IPS-18c (cell line): ENCODE data around the gene ERO1B.
"Not testable (repeated sequence)": the region's sequence is repeated elsewhere in the genome, so short reads cannot be mapped to it uniquely, and the experiment has no call there.

Source experiments
- H3K4me3 ChIP-seq: 2 replicates; pipeline ENCODE4 v1.7.0; 2013; ENCODE audit warnings: low read depth, mild to moderate bottlenecking, low read length, moderate library complexity; ENCODE audit not compliant: insufficient read depth
- H3K9me3 ChIP-seq: one replicate; pipeline ENCODE4 v1.6.1; 2013; ENCODE audit warnings: mild to moderate bottlenecking, low read length, moderate library complexity; ENCODE audit not compliant: control insufficient read depth, insufficient read depth

ERO1B gene

GRCh38 chr1:236214761-236215160, 67.0 kb downstream of the ERO1B start:
- Histone ChIP-seq H3K9me3 (no peaks in the 10 kb centered on the region), H3K4me3 (no peak overlapping the region)

GRCh38 chr1:236213534-236213933, 68.2 kb downstream of the ERO1B start:
- Histone ChIP-seq H3K9me3 (no peaks in the 10 kb centered on the region), H3K4me3 (no peak overlapping the region)

GRCh38 chr1:236211815-236212214, 69.9 kb downstream of the ERO1B start:
- Histone ChIP-seq H3K9me3 (no peaks in the 10 kb centered on the region), H3K4me3 (no peak overlapping the region)

GRCh38 chr1:236209713-236210112, 72.0 kb downstream of the ERO1B start:
- Histone ChIP-seq H3K9me3 (no peaks in the 10 kb centered on the region), H3K4me3 (no peak overlapping the region)

- Histone ChIP-seq H3K4me3 (no peak overlapping the region), H3K9me3 (no peaks in the 10 kb centered on the region)
These were observed 72.6 kb downstream of the ERO1B start for GRCh38 chr1:236209185-236209584.

- Histone ChIP-seq H3K4me3 (no peak overlapping the region), H3K9me3 (no peaks in the 10 kb centered on the region)
These were observed 74.2 kb downstream of the ERO1B start for GRCh38 chr1:236207569-236207968.

- Histone ChIP-seq H3K4me3 (no peak overlapping the region), H3K9me3 (no peaks in the 10 kb centered on the region)
These were observed 74.6 kb downstream of the ERO1B start for GRCh38 chr1:236207121-236207520.

GRCh38 chr1:236206548-236206947, 75.2 kb downstream of the ERO1B start:
- no peak overlapping the region for H3K4me3 ChIP-seq
- H3K9me3 ChIP-seq = no peaks in the 10 kb centered on the region

- peaks cover 5% of the 10 kb centered on the region for H3K9me3 ChIP-seq
- H3K4me3 ChIP-seq = no peak overlapping the region
These were observed 77.1 kb downstream of the ERO1B start for GRCh38 chr1:236204656-236205055.

- Histone ChIP-seq H3K4me3 (no peak overlapping the region), H3K9me3 (peaks cover 5% of the 10 kb centered on the region)
These were observed 77.7 kb downstream of the ERO1B start for GRCh38 chr1:236204039-236204438.

GRCh38 chr1:236201786-236202185, 80.0 kb downstream of the ERO1B start:
- H3K4me3 ChIP-seq = no peak overlapping the region
- H3K9me3 ChIP-seq = peaks cover 5% of the 10 kb centered on the region

- H3K4me3 ChIP-seq = no peak overlapping the region
- H3K9me3 ChIP-seq = peaks cover 5% of the 10 kb centered on the region
These were observed 80.8 kb downstream of the ERO1B start for GRCh38 chr1:236200925-236201324.

GRCh38 chr1:236193184-236193583, 88.6 kb downstream of the ERO1B start:
- no peaks in the 10 kb centered on the region for H3K9me3 ChIP-seq
- no peak overlapping the region for H3K4me3 ChIP-seq

- H3K4me3 ChIP-seq = not testable (repeated sequence)
These were observed 93.7 kb downstream of the ERO1B start for GRCh38 chr1:236188084-236188483.

GRCh38 chr1:236186471-236186870, 95.3 kb downstream of the ERO1B start:
- not testable (repeated sequence) for H3K4me3 ChIP-seq, H3K9me3 ChIP-seq

More at GRCh38 chr1:236188084-236188483, 93.7 kb downstream of the ERO1B start:
- not testable (repeated sequence) for H3K9me3 ChIP-seq

- Histone ChIP-seq H3K9me3 (no peaks in the 10 kb centered on the region), H3K4me3 (no peak overlapping the region)
These were observed 96.1 kb downstream of the ERO1B start for GRCh38 chr1:236185687-236186086.

GRCh38 chr1:236181059-236181458, 100.7 kb downstream of the ERO1B start:
- H3K9me3 ChIP-seq = no peaks in the 10 kb centered on the region
- H3K4me3 ChIP-seq = no peak overlapping the region

- Histone ChIP-seq H3K4me3 (no peak overlapping the region), H3K9me3 (no peaks in the 10 kb centered on the region)
These were observed 102.1 kb downstream of the ERO1B start for GRCh38 chr1:236179634-236180033.
